Liver (tissue), 3 donors: ENCODE measurements around the gene TMEM8B.

Source experiments
- EGR1 ChIP-seq, 2 donors: IDR thresholded peaks; 2 replicates each; pipeline ENCODE4 v1.6.1; 2016 to 2018; ENCODE audit warnings: antibody characterized with exemption in 2 of 2, low read depth in 2 of 2
- GABPA ChIP-seq, 2 donors: IDR thresholded peaks in 1 of 2; conservative IDR thresholded peaks in 1 of 2; 2 replicates each; pipeline ENCODE4 v1.6.1; 2016; ENCODE audit warnings: antibody characterized with exemption in 2 of 2, mild to moderate bottlenecking in 1 of 2, moderate library complexity in 1 of 2
- HNF4A ChIP-seq, 2 donors: conservative IDR thresholded peaks; 2 replicates each; pipeline ENCODE4 v1.6.1; 2016; ENCODE audit warnings: antibody characterized with exemption in 2 of 2, mild to moderate bottlenecking in 2 of 2
- HNF4G ChIP-seq: IDR thresholded peaks from 2 replicates; pipeline ENCODE4 v1.6.1; 2016; ENCODE audit warnings: antibody characterized with exemption
- NR2F2 ChIP-seq: IDR thresholded peaks from 2 replicates; pipeline ENCODE4 v1.6.1; 2016; ENCODE audit warnings: antibody characterized with exemption
- RAD21 ChIP-seq, 2 donors: IDR thresholded peaks; 2 replicates each; pipeline ENCODE4 v1.6.1; 2016; ENCODE audit warnings: antibody characterized with exemption in 2 of 2, mild to moderate bottlenecking in 2 of 2
- RXRA ChIP-seq, 2 donors: IDR thresholded peaks; 2 replicates each; pipeline ENCODE4 v1.6.1; 2017 to 2018; ENCODE audit warnings: antibody characterized with exemption in 2 of 2, mild to moderate bottlenecking in 1 of 2
- TAF1 ChIP-seq: conservative IDR thresholded peaks from 2 replicates; pipeline ENCODE4 v1.6.1; 2016; ENCODE audit warnings: antibody characterized with exemption, mild to moderate bottlenecking
- YY1 ChIP-seq: IDR thresholded peaks from 2 replicates; pipeline ENCODE4 v1.6.1; 2016; ENCODE audit warnings: antibody characterized with exemption, mild to moderate bottlenecking
- TF ChIP-seq, protein P1 (sequence below): fragments of 150-350 bp; IDR thresholded peaks from 2 replicates; pipeline ENCODE4 v1.5.1; 2017; ENCODE audit warnings: improper control_type of control experiment, low read depth, low read length; ENCODE audit not compliant: missing input control
- TF ChIP-seq, protein P2 (sequence below): IDR thresholded peaks from 2 replicates; pipeline ENCODE4 v1.6.1; 2016; ENCODE audit warnings: antibody characterized with exemption
- TF ChIP-seq, protein P3 (sequence below): IDR thresholded peaks from 2 replicates; pipeline ENCODE4 v1.6.1; 2016; ENCODE audit warnings: antibody characterized with exemption
- TF ChIP-seq, protein P4 (sequence below): IDR thresholded peaks from 2 replicates; pipeline ENCODE4 v1.6.1; 2016; ENCODE audit warnings: antibody characterized with exemption
- TF ChIP-seq, protein P5 (sequence below): IDR thresholded peaks from 2 replicates; pipeline ENCODE4 v1.6.1; 2016; ENCODE audit warnings: antibody characterized with exemption, mild to moderate bottlenecking
- donor health status: healthy.
- donor health status: healthy.

DNA sequence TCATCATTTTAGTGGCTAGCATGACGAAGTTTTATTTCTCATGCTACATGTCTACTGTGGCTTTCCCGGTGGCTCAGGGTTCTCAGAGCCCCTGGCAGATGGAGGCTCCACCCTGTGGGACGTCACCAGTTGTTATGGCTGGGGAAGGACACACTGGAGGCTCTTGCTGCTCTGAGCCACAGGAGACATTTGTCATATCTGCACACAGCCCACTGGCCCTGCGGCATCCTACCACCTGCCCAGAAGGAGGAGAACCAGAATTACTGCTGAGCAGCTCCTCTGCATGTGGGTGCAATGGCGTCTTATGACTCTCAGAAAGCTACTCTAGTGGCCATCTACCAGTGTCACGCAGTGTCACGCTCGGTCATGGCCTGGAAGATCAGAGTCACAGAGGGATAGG is 34.6 kb downstream of the TMEM8B start:
- TF ChIP-seq, protein P1, sequence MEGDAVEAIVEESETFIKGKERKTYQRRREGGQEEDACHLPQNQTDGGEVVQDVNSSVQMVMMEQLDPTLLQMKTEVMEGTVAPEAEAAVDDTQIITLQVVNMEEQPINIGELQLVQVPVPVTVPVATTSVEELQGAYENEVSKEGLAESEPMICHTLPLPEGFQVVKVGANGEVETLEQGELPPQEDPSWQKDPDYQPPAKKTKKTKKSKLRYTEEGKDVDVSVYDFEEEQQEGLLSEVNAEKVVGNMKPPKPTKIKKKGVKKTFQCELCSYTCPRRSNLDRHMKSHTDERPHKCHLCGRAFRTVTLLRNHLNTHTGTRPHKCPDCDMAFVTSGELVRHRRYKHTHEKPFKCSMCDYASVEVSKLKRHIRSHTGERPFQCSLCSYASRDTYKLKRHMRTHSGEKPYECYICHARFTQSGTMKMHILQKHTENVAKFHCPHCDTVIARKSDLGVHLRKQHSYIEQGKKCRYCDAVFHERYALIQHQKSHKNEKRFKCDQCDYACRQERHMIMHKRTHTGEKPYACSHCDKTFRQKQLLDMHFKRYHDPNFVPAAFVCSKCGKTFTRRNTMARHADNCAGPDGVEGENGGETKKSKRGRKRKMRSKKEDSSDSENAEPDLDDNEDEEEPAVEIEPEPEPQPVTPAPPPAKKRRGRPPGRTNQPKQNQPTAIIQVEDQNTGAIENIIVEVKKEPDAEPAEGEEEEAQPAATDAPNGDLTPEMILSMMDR = no peak
- TF ChIP-seq GABPA (IDR thresholded peaks at IDR 0.05 in 1 of 2, conservative IDR thresholded peaks at IDR 0.05 in 1 of 2) (no peak), EGR1 (IDR thresholded peaks at IDR 0.05; ENCODE audit: low read depth in 2 of 2) (no peak), TAF1 (no peak), RAD21 (IDR thresholded peaks at IDR 0.05) (no peak), NR2F2 (no peak), HNF4A (conservative IDR thresholded peaks at IDR 0.05) (no peak), HNF4G (no peak), YY1 (no peak), RXRA (IDR thresholded peaks at IDR 0.05) (no peak)
- TF ChIP-seq, protein P2, sequence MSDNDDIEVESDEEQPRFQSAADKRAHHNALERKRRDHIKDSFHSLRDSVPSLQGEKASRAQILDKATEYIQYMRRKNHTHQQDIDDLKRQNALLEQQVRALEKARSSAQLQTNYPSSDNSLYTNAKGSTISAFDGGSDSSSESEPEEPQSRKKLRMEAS = no peak
- TF ChIP-seq, protein P3, sequence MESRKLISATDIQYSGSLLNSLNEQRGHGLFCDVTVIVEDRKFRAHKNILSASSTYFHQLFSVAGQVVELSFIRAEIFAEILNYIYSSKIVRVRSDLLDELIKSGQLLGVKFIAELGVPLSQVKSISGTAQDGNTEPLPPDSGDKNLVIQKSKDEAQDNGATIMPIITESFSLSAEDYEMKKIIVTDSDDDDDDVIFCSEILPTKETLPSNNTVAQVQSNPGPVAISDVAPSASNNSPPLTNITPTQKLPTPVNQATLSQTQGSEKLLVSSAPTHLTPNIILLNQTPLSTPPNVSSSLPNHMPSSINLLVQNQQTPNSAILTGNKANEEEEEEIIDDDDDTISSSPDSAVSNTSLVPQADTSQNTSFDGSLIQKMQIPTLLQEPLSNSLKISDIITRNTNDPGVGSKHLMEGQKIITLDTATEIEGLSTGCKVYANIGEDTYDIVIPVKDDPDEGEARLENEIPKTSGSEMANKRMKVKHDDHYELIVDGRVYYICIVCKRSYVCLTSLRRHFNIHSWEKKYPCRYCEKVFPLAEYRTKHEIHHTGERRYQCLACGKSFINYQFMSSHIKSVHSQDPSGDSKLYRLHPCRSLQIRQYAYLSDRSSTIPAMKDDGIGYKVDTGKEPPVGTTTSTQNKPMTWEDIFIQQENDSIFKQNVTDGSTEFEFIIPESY = no peak
- TF ChIP-seq, protein P4, sequence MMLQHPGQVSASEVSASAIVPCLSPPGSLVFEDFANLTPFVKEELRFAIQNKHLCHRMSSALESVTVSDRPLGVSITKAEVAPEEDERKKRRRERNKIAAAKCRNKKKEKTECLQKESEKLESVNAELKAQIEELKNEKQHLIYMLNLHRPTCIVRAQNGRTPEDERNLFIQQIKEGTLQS = no peak
- TF ChIP-seq, protein P5, sequence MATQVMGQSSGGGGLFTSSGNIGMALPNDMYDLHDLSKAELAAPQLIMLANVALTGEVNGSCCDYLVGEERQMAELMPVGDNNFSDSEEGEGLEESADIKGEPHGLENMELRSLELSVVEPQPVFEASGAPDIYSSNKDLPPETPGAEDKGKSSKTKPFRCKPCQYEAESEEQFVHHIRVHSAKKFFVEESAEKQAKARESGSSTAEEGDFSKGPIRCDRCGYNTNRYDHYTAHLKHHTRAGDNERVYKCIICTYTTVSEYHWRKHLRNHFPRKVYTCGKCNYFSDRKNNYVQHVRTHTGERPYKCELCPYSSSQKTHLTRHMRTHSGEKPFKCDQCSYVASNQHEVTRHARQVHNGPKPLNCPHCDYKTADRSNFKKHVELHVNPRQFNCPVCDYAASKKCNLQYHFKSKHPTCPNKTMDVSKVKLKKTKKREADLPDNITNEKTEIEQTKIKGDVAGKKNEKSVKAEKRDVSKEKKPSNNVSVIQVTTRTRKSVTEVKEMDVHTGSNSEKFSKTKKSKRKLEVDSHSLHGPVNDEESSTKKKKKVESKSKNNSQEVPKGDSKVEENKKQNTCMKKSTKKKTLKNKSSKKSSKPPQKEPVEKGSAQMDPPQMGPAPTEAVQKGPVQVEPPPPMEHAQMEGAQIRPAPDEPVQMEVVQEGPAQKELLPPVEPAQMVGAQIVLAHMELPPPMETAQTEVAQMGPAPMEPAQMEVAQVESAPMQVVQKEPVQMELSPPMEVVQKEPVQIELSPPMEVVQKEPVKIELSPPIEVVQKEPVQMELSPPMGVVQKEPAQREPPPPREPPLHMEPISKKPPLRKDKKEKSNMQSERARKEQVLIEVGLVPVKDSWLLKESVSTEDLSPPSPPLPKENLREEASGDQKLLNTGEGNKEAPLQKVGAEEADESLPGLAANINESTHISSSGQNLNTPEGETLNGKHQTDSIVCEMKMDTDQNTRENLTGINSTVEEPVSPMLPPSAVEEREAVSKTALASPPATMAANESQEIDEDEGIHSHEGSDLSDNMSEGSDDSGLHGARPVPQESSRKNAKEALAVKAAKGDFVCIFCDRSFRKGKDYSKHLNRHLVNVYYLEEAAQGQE = no peak
